Nephron (organoid): ENCODE results near the gene APOF.
"Not testable (repeated sequence)": the region's sequence is repeated elsewhere in the genome, so short reads cannot be mapped to it uniquely, and the experiment has no call there.

Experiments used
- H3K27ac Mint-ChIP-seq, 3 experiments: 2 replicates each; pipeline ENCODE4 v1.8.0; 2020; ENCODE audit warnings: mixed read lengths in 3 of 3, mild to moderate bottlenecking in 2 of 3, moderate library complexity in 1 of 3
- H3K27me3 Mint-ChIP-seq: 2 replicates; pipeline ENCODE4 v1.8.0; 2021; ENCODE audit warnings: low read depth, mild to moderate bottlenecking, moderate library complexity, mixed read lengths
- H3K36me3 Mint-ChIP-seq: 2 replicates; pipeline ENCODE4 v1.8.0; 2020; ENCODE audit warnings: low read depth, mixed read lengths
- H3K4me1 Mint-ChIP-seq: 2 replicates; pipeline ENCODE4 v1.8.0; 2020; ENCODE audit warnings: mixed read lengths
- H3K4me3 Mint-ChIP-seq, 3 experiments: 2 replicates each; pipeline ENCODE4 v1.8.0; 2020; ENCODE audit warnings: mild to moderate bottlenecking in 3 of 3, mixed read lengths in 3 of 3, moderate library complexity in 2 of 3
- H3K9me3 Mint-ChIP-seq: 2 replicates; pipeline ENCODE4 v1.8.0; 2020; ENCODE audit warnings: mixed read lengths
- CTCF ChIP-seq, 3 experiments: fragments of 200-600 bp; sonication (generic); IDR thresholded peaks; one replicate each; pipeline ENCODE4 v1.5.0; 2021; ENCODE audit warnings: antibody characterized with exemption in 3 of 3; ENCODE audit not compliant: unreplicated experiment in 3 of 3

The APOF gene

GRCh38 chr12:56326126-56326525, 36.5 kb downstream of the APOF start:
- no peak for TF ChIP-seq CTCF (IDR thresholded peaks at IDR 0.05; ENCODE audit: unreplicated experiment in 3 of 3)
- H3K4me1 Mint-ChIP-seq = no peaks in the 10 kb centered on the region
- no peak overlapping the region for H3K4me3 Mint-ChIP-seq
- H3K27me3 Mint-ChIP-seq = no peaks in the 10 kb centered on the region
- peaks cover 48% of the 10 kb centered on the region for H3K36me3 Mint-ChIP-seq
- no peak overlapping the region for H3K27ac Mint-ChIP-seq
- H3K9me3 Mint-ChIP-seq = no peaks in the 10 kb centered on the region

- no peak overlapping the region for H3K27ac Mint-ChIP-seq
- no peak overlapping the region for H3K4me3 Mint-ChIP-seq
- no peak for TF ChIP-seq CTCF (IDR thresholded peaks at IDR 0.05; ENCODE audit: unreplicated experiment in 3 of 3)
Observed at GRCh38 chr12:56324206-56324605, 38.5 kb downstream of the APOF start.

GRCh38 chr12:56321610-56322009, 41.0 kb downstream of the APOF start:
- not testable (repeated sequence) for H3K27me3 Mint-ChIP-seq, H3K4me3 Mint-ChIP-seq, H3K27ac Mint-ChIP-seq, H3K4me1 Mint-ChIP-seq, H3K9me3 Mint-ChIP-seq
- peaks cover 50% of the 10 kb centered on the region for H3K36me3 Mint-ChIP-seq

More at GRCh38 chr12:56324206-56324605, 38.5 kb downstream of the APOF start:
- Mint-ChIP-seq H3K4me1 (no peaks in the 10 kb centered on the region), H3K36me3 (peaks cover 54% of the 10 kb centered on the region), H3K27me3 (no peaks in the 10 kb centered on the region), H3K9me3 (no peaks in the 10 kb centered on the region)

- Mint-ChIP-seq H3K9me3 (no peaks in the 10 kb centered on the region), H3K4me1 (peaks cover 2% of the 10 kb centered on the region), H3K36me3 (peaks cover 45% of the 10 kb centered on the region), H3K27me3 (no peaks in the 10 kb centered on the region), H3K27ac (no peak overlapping the region), H3K4me3 (no peak overlapping the region)
- no peak for TF ChIP-seq CTCF (IDR thresholded peaks at IDR 0.05; ENCODE audit: unreplicated experiment in 3 of 3)
Observed at GRCh38 chr12:56321027-56321426, 41.6 kb downstream of the APOF start.

GRCh38 chr12:56317675-56318074, 45.0 kb downstream of the APOF start:
- peaks cover 15% of the 10 kb centered on the region for H3K4me1 Mint-ChIP-seq
- no peaks in the 10 kb centered on the region for H3K27me3 Mint-ChIP-seq
- H3K27ac Mint-ChIP-seq = no peak overlapping the region
- no peaks in the 10 kb centered on the region for H3K9me3 Mint-ChIP-seq
- peaks cover 22% of the 10 kb centered on the region for H3K36me3 Mint-ChIP-seq
- H3K4me3 Mint-ChIP-seq = peak overlapping the region; percentile 5 to 60 (median 57)
- TF ChIP-seq CTCF (IDR thresholded peaks at IDR 0.05; ENCODE audit: unreplicated experiment in 3 of 3) = no peak

GRCh38 chr12:56315622-56316473, 46.8 kb downstream of the APOF start, which contains the start of gene CNPY2:
CNPY2 (minus strand) TSS chr12:56315988; CDS start chr12:56315217, 771 bp downstream.
- H3K27me3 Mint-ChIP-seq = no peaks in the 10 kb centered on the region
- TF ChIP-seq CTCF (IDR thresholded peaks at IDR 0.05; ENCODE audit: unreplicated experiment in 3 of 3) = peak in 1 of 3 experiments; percentile 11
- peak within 1 kb of the TSS; percentile 99 to 100 (median 100) for H3K27ac Mint-ChIP-seq
- H3K36me3 Mint-ChIP-seq = peaks cover 23% of the 10 kb centered on the region
- no peaks in the 10 kb centered on the region for H3K9me3 Mint-ChIP-seq
- peaks cover 15% of the 10 kb centered on the region for H3K4me1 Mint-ChIP-seq
- H3K4me3 Mint-ChIP-seq = peak within 1 kb of the TSS; percentile 98 to 99 (median 99)
